SHP77 treated with DMSO at 0.1 percent for 48 hours (cell line): ENCODE data around the gene HIC1.

Experiments
- DNase-seq: peaks from one replicate; lab custom pipeline; 2025; lab: John Stamatoyannopoulos, UW

The HIC1 gene

GRCh38 chr17:2060681-2061440 is 6.0 kb downstream of the HIC1 start:
- no peak for DNase-seq

- no peak for DNase-seq
These were observed 6.6 kb downstream of the HIC1 start for GRCh38 chr17:2061441-2061958.

- DNase-seq, result no peak
These were observed 7.8 kb downstream of the HIC1 start for GRCh38 chr17:2062571-2063183.

- DNase-seq, result no peak
These were observed 8.6 kb downstream of the HIC1 start for GRCh38 chr17:2063261-2064146.

GRCh38 chr17:2064147-2064489 is 9.2 kb downstream of the HIC1 start:
- no peak for DNase-seq

- DNase-seq, result no peak
These were observed 9.6 kb downstream of the HIC1 start for GRCh38 chr17:2064520-2064971.

- DNase-seq, result no peak
These were observed 10.3 kb downstream of the HIC1 start for GRCh38 chr17:2064980-2065785.

- DNase-seq, result no peak
These were observed 11.1 kb downstream of the HIC1 start for GRCh38 chr17:2065949-2066400.

GRCh38 chr17:2067048-2067561 is 12.2 kb downstream of the HIC1 start:
- DNase-seq, result no peak

- DNase-seq, result no peak
These were observed 12.7 kb downstream of the HIC1 start for GRCh38 chr17:2067608-2068024.

- no peak for DNase-seq
These were observed 13.2 kb downstream of the HIC1 start for GRCh38 chr17:2068031-2068518.

- DNase-seq, result peak; percentile 91
These were observed 13.7 kb downstream of the HIC1 start for GRCh38 chr17:2068519-2069051.

GRCh38 chr17:2070241-2071023 is 15.5 kb downstream of the HIC1 start:
- no peak for DNase-seq

- DNase-seq, result no peak
These were observed 16.1 kb downstream of the HIC1 start for GRCh38 chr17:2071024-2071385.

- no peak for DNase-seq
These were observed 16.8 kb downstream of the HIC1 start for GRCh38 chr17:2071455-2072281.

- no peak for DNase-seq
These were observed 20.0 kb downstream of the HIC1 start for GRCh38 chr17:2074919-2075318.

- DNase-seq, result no peak
These were observed 20.6 kb downstream of the HIC1 start for GRCh38 chr17:2075336-2076086.
